Activated naive CD4-positive, alpha-beta T cell treated with anti-CD3 and anti-CD28 coated beads for 36 hours (primary cell): ENCODE results near the gene FAT1. TPM values are rescaled to one million over a fixed set of nuclear protein-coding genes. Genes with fewer than 3 reads are reported as not detected.

Experiments used
- CTCF ChIA-PET: fragments of 350-600 bp; sonication (Branson Sonifier 250); formaldehyde crosslinking; loops from one replicate; lab custom pipeline; 2021; ENCODE audit warnings: antibody characterized with exemption; lab: Charles Lee
- DNase-seq: peaks from one replicate; pipeline ENCODE4 v3.0.0-alpha.2; 2020
- H3K27ac Mint-ChIP-seq: one replicate; pipeline ENCODE4 v1.8.0; 2021; ENCODE audit warnings: mild to moderate bottlenecking, mixed read lengths
- H3K27me3 Mint-ChIP-seq: one replicate; pipeline ENCODE4 v1.8.0; 2021; ENCODE audit warnings: low read depth, mixed read lengths
- H3K36me3 Mint-ChIP-seq: one replicate; pipeline ENCODE4 v1.8.0; 2021; ENCODE audit warnings: low read depth, mixed read lengths
- H3K4me1 Mint-ChIP-seq: one replicate; pipeline ENCODE4 v1.8.0; 2021; ENCODE audit warnings: low read depth, mixed read lengths
- H3K4me3 Mint-ChIP-seq: one replicate; pipeline ENCODE4 v1.8.0; 2021; ENCODE audit warnings: mild to moderate bottlenecking, moderate library complexity, mixed read lengths
- H3K9me3 Mint-ChIP-seq: one replicate; pipeline ENCODE4 v1.8.0; 2021; ENCODE audit warnings: mixed read lengths
- intact Hi-C: fragments of 100-400 bp; cut with micrococcal nuclease; formaldehyde crosslinking; loops from one replicate; pipeline ENCODE4 v1.15.1; 2023
- total RNA-seq, 2 experiments: library from RNA; stranded (reverse); gene quantifications; one replicate each; pipeline ENCODE4 v1.2.3, GENCODE V29; 2021

FAT1 gene
- total RNA-seq, 2 experiments from 2014 or later, result 0.02 to 0.43 TPM

DNA sequence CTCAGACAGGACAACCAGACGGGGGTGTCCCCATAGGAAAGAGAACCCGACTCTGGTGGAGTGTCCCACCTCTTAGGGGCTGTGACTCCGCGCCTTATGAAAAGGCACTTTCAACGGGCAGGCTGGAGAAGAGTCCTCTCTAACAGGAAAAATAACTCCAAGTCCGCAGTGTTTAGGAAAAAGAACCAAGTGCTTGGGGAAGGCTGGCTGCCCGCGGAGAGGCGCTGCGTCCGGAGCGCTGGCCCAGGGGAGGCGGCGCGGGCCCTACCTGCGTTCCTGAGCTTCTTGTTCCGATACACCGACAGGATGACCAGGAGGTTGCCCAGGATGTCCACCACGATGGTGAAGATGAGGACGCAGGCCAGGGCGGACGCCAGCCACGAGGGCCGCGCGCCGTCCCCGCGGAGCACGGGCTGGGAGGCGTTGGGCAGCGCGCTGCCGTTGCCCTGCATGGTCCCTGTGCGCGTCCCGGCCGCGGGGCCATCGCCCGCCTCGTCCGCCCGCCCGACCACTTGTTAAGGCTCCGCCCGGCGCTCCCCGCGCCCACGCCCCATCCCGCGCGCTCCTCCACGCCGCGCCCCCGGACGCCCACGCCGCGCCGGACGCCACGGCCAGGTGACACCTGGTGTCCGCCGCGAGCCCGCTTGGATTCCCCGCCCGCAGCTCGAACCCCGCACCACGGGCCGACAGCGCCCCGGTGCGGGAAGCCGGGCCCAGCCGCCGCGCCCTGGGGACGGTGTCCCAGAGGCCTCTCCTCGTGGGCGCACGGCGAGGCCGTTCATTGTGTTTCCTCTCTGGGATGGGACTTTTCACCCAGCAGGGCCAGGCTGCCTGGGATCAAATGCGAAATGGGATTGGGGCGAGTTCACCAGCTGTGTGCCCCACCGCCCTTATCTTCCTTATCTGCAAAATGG lies 168.5 kb downstream of the FAT1 start, which contains the start of gene MTNR1A:
Gene MTNR1A (minus strand): TSS at position 654 of the 914 bp plus-strand sequence. CDS start 202 bp downstream, at position 452.
- CTCF ChIA-PET, result no interaction called here
- Mint-ChIP-seq H3K9me3 (peaks cover 3% of the 10 kb centered on the region), H3K4me3 (no peak within 1 kb of the TSS), H3K27me3 (peaks cover 36% of the 10 kb centered on the region), H3K27ac (no peak within 1 kb of the TSS), H3K36me3 (no peaks in the 10 kb centered on the region), H3K4me1 (peaks cover 2% of the 10 kb centered on the region)
- intact Hi-C loops, result no loop called here
- DNase-seq, result no peak

DNA sequence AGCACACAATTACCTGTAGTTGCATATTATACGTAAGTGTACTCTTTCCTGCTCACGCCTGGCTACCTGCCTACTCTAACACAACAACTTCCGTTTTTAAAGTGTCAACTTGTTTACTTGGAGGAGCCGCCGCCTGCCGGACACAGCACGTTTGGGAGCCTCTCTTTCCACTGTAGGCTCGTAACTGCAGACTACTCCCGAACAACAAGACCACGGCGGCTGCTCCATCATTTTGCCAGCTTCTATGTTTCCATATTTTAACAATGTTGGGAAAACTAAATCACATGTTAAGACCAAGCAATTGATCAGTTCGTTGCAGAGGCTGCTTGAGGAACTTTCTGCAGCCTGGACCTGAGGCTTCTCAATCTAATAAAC lies 169.1 kb downstream of the FAT1 start:
- CTCF ChIA-PET, result interaction anchor here (0.5 kb wide), 1 partner anchor 678 kb away, joined by 4 read pairs; no protein-coding TSS in a partner anchor
- Mint-ChIP-seq H3K4me3 (no peak overlapping the region), H3K27ac (no peak overlapping the region), H3K4me1 (peaks cover 2% of the 10 kb centered on the region), H3K36me3 (no peaks in the 10 kb centered on the region), H3K9me3 (no peaks in the 10 kb centered on the region), H3K27me3 (peaks cover 41% of the 10 kb centered on the region)
- intact Hi-C loops, result no loop called here
- DNase-seq, result no peak

DNA sequence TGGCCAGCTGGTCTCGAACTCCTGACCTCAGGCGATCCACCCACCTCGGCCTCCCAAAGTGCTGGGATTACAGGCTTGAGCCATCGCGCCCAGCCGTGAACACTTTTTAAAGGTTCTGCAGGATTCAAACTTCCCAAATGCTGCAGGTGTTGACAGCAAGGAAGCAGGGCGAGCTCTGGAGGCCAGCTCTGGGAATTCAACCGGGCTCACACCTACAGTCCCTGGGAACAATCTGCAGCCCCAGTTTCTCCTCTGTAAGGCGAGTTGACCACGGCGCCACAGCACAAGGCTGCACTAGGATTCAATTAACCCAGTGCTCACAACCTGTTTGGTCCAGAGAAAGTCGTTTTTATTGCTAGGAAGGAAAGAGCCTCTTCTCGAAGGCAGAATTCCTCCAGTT lies 169.9 kb downstream of the FAT1 start:
- no peak overlapping the region for H3K27ac Mint-ChIP-seq
- H3K4me1 Mint-ChIP-seq, result peaks cover 2% of the 10 kb centered on the region
- CTCF ChIA-PET, result no interaction called here
- intact Hi-C loops, result no loop called here
- H3K27me3 Mint-ChIP-seq, result peaks cover 44% of the 10 kb centered on the region
- no peak overlapping the region for H3K4me3 Mint-ChIP-seq
- no peak for DNase-seq
- H3K36me3 Mint-ChIP-seq, result no peaks in the 10 kb centered on the region
- H3K9me3 Mint-ChIP-seq, result no peaks in the 10 kb centered on the region

DNA sequence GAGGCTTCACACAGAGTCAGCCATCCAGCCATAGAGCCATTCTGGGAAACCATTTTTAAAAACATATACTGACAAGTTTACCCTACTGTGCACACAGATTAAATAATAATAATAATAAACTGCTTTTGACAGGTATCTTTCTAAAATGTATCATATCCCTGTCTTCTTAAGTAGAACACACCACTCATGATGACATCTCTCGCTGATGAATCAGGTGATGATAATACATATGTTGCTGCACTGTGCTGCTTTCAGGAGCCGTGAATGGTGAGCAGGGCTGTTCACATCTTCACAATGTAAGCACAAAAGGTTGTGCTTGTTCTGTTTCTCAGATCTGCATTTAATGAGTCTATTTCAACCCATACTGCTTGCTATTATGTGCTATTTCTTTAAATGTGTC lies 171.8 kb downstream of the FAT1 start:
- no peak for DNase-seq
- intact Hi-C loops, result no loop called here
- peaks cover 2% of the 10 kb centered on the region for H3K4me1 Mint-ChIP-seq
- H3K9me3 Mint-ChIP-seq, result peaks cover 4% of the 10 kb centered on the region
- H3K27ac Mint-ChIP-seq, result no peak overlapping the region
- H3K4me3 Mint-ChIP-seq, result no peak overlapping the region
- CTCF ChIA-PET, result no interaction called here
- H3K36me3 Mint-ChIP-seq, result no peaks in the 10 kb centered on the region
- peaks cover 44% of the 10 kb centered on the region for H3K27me3 Mint-ChIP-seq

DNA sequence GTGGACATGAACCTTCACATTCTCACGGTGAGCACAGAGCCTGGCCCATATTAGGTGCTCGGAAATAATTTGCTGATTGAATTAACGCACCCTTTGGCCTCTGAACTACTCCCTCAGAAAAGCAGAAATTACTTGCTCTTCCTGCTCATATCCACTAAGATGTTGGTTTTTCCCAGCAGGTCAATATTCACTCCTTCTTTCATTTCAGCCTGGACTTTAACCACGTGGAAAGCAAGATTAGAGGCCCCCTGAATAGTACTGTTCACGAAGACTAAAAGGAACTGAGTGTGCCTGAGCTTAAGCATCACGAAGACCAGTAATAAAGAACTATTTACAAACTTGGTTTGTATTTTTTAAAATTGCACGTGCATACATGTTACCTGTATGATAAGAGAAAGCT lies 178.2 kb downstream of the FAT1 start:
- Mint-ChIP-seq H3K36me3 (no peaks in the 10 kb centered on the region), H3K9me3 (peaks cover 9% of the 10 kb centered on the region), H3K27ac (no peak overlapping the region), H3K27me3 (peaks cover 8% of the 10 kb centered on the region), H3K4me1 (no peaks in the 10 kb centered on the region), H3K4me3 (no peak overlapping the region)
- DNase-seq, result no peak
- intact Hi-C loops, result no loop called here
- CTCF ChIA-PET, result no interaction called here

DNA sequence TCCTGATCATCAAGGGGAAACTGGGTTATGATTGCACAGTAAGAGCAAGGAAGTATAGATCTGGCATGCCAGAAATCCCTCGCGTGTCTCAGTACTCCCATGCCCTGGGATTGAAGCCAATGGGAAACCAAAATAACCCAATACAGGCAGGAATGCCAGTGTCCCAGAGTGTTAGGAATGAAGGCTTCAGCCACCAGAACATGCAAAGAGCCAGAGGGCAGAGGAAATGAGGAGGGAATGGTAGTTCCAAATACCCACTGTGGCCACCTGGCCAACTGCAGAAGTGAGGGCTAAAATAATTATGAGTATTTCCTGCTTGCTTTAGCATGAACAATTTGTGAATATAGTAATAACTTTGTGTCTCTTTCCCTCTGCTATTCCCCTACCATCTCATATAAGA lies 180.4 kb downstream of the FAT1 start:
- H3K9me3 Mint-ChIP-seq, result peaks cover 17% of the 10 kb centered on the region
- H3K4me3 Mint-ChIP-seq, result no peak overlapping the region
- CTCF ChIA-PET, result no interaction called here
- intact Hi-C loops, result no loop called here
- DNase-seq, result no peak
- no peaks in the 10 kb centered on the region for H3K36me3 Mint-ChIP-seq
- no peaks in the 10 kb centered on the region for H3K4me1 Mint-ChIP-seq
- H3K27ac Mint-ChIP-seq, result no peak overlapping the region
- no peaks in the 10 kb centered on the region for H3K27me3 Mint-ChIP-seq

DNA sequence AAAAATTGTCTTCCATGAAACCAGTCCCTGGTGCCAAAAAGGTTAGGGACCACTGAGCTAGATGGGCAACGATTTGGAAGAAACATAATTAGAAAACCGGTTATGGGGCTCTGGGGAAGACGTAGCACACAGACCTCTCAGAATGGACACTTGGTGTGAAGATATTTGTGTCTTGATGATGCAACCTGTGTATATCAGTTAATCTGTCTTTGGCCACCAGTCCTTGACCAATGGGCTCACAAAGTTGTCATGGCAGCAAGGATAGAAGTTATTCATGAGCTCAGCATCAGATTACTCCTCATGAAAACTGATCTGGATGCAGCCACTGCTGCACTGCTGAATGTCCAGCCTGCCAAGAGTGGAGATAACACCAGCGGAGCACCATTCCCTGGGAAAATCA lies 181.9 kb downstream of the FAT1 start:
- Mint-ChIP-seq H3K36me3 (no peaks in the 10 kb centered on the region), H3K27me3 (no peaks in the 10 kb centered on the region), H3K9me3 (peaks cover 13% of the 10 kb centered on the region), H3K4me3 (no peak overlapping the region), H3K4me1 (no peaks in the 10 kb centered on the region), H3K27ac (no peak overlapping the region)
- no peak for DNase-seq
- CTCF ChIA-PET, result no interaction called here
- intact Hi-C loops, result no loop called here

DNA sequence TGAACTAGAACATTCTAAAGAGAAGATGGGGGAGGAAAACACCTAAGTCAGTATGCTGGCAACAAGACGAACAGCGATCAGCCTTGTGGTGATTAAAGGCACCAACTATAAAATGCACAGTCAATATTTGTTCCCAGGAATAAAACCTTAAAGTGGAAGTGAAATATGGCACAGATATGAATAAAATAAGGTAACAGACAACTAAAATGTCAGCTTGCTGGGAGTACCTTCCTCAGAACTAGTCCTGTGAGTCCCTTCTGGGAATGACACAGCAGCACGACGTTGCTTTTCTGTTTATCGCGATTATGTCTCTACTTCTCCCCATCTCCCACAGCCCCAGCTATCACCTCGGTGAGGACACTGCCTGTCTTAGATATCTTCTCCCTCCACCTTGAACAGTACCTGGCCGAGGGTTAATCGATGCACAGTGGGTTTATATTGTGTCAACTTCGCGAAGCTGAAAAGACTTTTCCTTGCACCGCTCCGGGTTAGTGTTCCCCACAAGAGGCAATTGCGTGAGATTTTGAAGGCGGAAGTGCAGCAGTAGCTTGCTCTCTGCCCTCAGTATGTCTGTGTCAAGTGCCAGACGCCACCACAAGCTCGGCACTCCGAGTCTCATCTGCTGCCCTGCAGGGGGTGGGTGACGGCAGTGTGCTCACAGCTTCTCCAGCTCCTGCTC lies 185.7 kb downstream of the FAT1 start:
- CTCF ChIA-PET, result no interaction called here
- intact Hi-C loops, result no loop called here
- peaks cover 8% of the 10 kb centered on the region for H3K9me3 Mint-ChIP-seq

More for the DNA sequence above, 185.7 kb downstream of the FAT1 start:
- Mint-ChIP-seq H3K4me3 (no peak overlapping the region), H3K27ac (no peak overlapping the region), H3K36me3 (no peaks in the 10 kb centered on the region), H3K4me1 (no peaks in the 10 kb centered on the region), H3K27me3 (no peaks in the 10 kb centered on the region)
- no peak for DNase-seq

Other genes with a start within 250 kb of the FAT1 start
- gene MTNR1A, start 168.3 kb downstream of the FAT1 start, total RNA-seq, result not detected